Measurements from ENCODE around the gene TRMT11. TPM values are rescaled to one million over a fixed set of nuclear protein-coding genes. Genes with fewer than 3 reads are reported as not detected.

Gene TRMT11
- total and polyA plus RNA-seq, 9 of the 15 experiments (the other 6 are each of a cell fraction or from before 2014, with no cell fraction given), result 38.8 to 88.0 (median 59.8) TPM

- TF ChIP-seq SRSF1 (IDR thresholded peaks at IDR 0.05; ENCODE audit: low read depth, low read length) (no peak), ZNF75A (CRISPR knock-in tag; IDR thresholded peaks at IDR 0.05) (0 out of 2 replicates have a peak, but pooled peaks have one; percentile 40), NCOR1 (IDR thresholded peaks at IDR 0.05) (no peak), MIER1 (IDR thresholded peaks at IDR 0.05; ENCODE audit: low read depth) (0 out of 2 replicates have a peak, but pooled peaks have one; percentile 29), MLX (CRISPR knock-in tag; conservative IDR thresholded peaks at IDR 0.05) (0 out of 4 replicates have a peak, but pooled peaks of 1 of the 2 experiments have one; percentile 60), TSC22D4 (tag; IDR thresholded peaks at IDR 0.05) (no peak), CBFB (CRISPR knock-in tag; IDR thresholded peaks at IDR 0.05) (no peak), TCF15 (CRISPR knock-in tag; IDR thresholded peaks at IDR 0.05) (no peak), ZNF699 (CRISPR knock-in tag; IDR thresholded peaks at IDR 0.05; ENCODE audit: insufficient replicate concordance) (no peak), ZNF57 (CRISPR knock-in tag; IDR thresholded peaks at IDR 0.05) (no peak), ZEB2 (IDR thresholded peaks at IDR 0.05) (no peak), C11orf30 (IDR thresholded peaks at IDR 0.05; ENCODE audit: low read depth) (no peak), ELK1 (CRISPR knock-in tag; IDR thresholded peaks at IDR 0.05) (no peak), BRD4 (IDR thresholded peaks at IDR 0.05) (no peak), ZNF592 (IDR thresholded peaks at IDR 0.05) (0 out of 2 replicates have a peak, but pooled peaks have one; percentile 9), KDM1A (IDR thresholded peaks at IDR 0.05) (no peak), SMARCE1 (IDR thresholded peaks at IDR 0.05) (no peak), SAFB (IDR thresholded peaks at IDR 0.05; ENCODE audit: borderline replicate concordance, low read depth, low read length) (no peak), E2F1 (CRISPR knock-in tag; IDR thresholded peaks at IDR 0.05) (no peak), CEBPG (CRISPR knock-in tag; IDR thresholded peaks at IDR 0.05) (no peak), CEBPG (tag; conservative IDR thresholded peaks at IDR 0.05 in 1 of 2, IDR thresholded peaks at IDR 0.05 in 1 of 2) (peak; percentile 58 to 59; a peak in 3 of 4 replicates), RAD21 (CRISPR knock-in tag; conservative IDR thresholded peaks at IDR 0.05 in 1 of 2, IDR thresholded peaks at IDR 0.05 in 1 of 2) (0 out of 4 replicates have a peak, but pooled peaks of 1 of the 2 experiments have one; percentile 9), ELF4 (CRISPR knock-in tag; IDR thresholded peaks at IDR 0.05) (0 out of 2 replicates have a peak, but pooled peaks have one; percentile 7)
Observed at GRCh38 chr6:125985979-125986300, 400 bp upstream of the TRMT11 start (continued).

Data from K562 (cell line).